ENCODE data around the gene IHH.

Gene IHH

DNA sequence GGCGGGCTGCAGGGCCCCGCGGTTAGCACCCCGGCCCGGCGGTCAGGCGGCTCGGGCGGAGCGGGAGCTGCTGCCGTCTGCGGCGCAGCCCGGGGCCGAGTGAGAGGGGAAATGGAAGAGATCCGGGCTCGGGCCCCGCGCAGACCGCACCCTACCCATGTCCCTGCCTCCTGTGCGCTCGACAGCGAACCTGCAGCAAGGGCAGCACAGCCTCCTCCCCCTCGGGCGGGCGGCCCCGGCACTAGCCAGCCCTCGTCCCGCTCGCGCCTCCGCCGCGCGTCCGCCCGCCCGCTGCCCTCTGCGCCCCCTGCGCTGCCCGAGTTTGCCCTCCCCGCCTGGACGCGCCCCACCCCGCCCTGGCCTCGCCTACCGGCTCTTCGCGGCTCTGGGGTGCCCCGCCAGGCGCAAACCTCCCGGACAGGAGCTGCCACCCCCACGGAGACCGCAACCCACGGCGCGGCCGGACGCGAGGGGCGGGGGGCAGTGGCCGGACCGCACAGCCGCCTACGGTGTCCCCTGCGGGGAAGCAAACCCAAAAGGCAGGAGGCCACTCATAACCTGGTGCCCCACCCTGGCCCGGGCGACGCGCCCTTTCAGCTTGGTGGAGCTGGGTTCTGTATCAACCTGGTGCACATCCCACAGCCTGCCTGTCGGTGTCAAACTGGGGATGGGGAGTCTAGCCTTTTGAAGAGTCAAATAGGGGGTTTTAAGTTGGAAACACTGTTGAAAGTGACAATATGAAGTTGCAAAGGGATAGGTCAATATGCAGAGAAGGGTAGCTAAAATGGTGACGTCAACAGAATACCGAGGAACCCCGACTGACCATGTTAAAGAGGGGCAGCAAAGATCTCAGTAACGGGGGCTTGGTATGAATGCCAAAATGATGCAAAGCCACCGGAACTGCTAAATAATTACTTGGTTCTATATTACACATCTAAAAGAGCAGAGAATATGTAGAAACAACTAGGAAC is at the start of gene IHH:
Gene IHH (minus strand): TSS at position 101 of the 971 bp plus-strand sequence. CDS start 454 bp downstream, outside the sequence.
- Histone ChIP-seq H3K4me2 (no peak within 1 kb of the TSS), H2AFZ (ENCODE audit: low read depth) (no peak within 1 kb of the TSS), H3K9ac (no peak within 1 kb of the TSS), H3K79me2 (ENCODE audit: insufficient read depth, low read depth) (no peaks in the 10 kb centered on the region), H3K27me3 (ENCODE audit: insufficient read depth, low read depth) (peaks cover 19% of the 10 kb centered on the region; the same call in 1 of the 2 replicates), H3K36me3 (ENCODE audit: insufficient read depth) (no peaks in the 10 kb centered on the region), H3K4me1 (ENCODE audit: low read depth, poor library complexity, severe bottlenecking) (no peaks in the 10 kb centered on the region), H3K4me3 (IDR thresholded peaks at IDR 0.05; ENCODE audit: insufficient read depth, low read depth, low read length) (no peak within 1 kb of the TSS), H4K20me1 (ENCODE audit: insufficient read depth) (no peaks in the 10 kb centered on the region), H3K27ac (no peak within 1 kb of the TSS)
- TF ChIP-seq, protein P1, sequence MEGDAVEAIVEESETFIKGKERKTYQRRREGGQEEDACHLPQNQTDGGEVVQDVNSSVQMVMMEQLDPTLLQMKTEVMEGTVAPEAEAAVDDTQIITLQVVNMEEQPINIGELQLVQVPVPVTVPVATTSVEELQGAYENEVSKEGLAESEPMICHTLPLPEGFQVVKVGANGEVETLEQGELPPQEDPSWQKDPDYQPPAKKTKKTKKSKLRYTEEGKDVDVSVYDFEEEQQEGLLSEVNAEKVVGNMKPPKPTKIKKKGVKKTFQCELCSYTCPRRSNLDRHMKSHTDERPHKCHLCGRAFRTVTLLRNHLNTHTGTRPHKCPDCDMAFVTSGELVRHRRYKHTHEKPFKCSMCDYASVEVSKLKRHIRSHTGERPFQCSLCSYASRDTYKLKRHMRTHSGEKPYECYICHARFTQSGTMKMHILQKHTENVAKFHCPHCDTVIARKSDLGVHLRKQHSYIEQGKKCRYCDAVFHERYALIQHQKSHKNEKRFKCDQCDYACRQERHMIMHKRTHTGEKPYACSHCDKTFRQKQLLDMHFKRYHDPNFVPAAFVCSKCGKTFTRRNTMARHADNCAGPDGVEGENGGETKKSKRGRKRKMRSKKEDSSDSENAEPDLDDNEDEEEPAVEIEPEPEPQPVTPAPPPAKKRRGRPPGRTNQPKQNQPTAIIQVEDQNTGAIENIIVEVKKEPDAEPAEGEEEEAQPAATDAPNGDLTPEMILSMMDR (conservative IDR thresholded peaks at IDR 0.05; ENCODE audit: low read depth, low read length) = no peak

DNA sequence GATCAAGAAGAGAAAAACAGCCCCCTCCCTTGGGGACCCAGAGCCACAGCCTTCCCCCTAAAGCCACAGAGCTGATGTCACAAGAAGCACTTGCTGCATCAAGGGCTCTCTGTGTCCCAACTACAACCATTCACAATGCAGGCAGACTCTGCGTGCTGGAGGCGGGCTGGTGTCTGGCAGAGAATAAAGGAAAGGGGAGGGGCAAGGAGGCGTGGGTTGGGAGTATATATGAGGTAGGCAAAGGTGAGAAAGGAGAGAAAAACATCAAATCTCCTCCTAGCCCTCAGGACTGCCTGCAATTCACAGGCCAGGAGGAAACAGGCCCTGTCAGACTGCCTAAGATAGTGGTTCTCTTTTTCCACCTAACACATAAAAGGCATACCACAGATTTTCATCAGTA is 48.8 kb upstream of the IHH start:
- Histone ChIP-seq H3K36me3 (ENCODE audit: insufficient read depth) (no peaks in the 10 kb centered on the region), H4K20me1 (ENCODE audit: insufficient read depth) (no peaks in the 10 kb centered on the region), H3K27ac (no peak overlapping the region), H3K79me2 (ENCODE audit: insufficient read depth, low read depth) (no peaks in the 10 kb centered on the region), H3K9ac (no peak overlapping the region), H3K4me3 (IDR thresholded peaks at IDR 0.05; ENCODE audit: insufficient read depth, low read depth, low read length) (no peak overlapping the region), H3K4me2 (no peak overlapping the region), H3K27me3 (ENCODE audit: insufficient read depth, low read depth) (no peaks in the 10 kb centered on the region), H3K4me1 (ENCODE audit: low read depth, poor library complexity, severe bottlenecking) (no peaks in the 10 kb centered on the region), H2AFZ (ENCODE audit: low read depth) (no peak overlapping the region)
- TF ChIP-seq, protein P1 (conservative IDR thresholded peaks at IDR 0.05; ENCODE audit: low read depth, low read length) = no peak

DNA sequence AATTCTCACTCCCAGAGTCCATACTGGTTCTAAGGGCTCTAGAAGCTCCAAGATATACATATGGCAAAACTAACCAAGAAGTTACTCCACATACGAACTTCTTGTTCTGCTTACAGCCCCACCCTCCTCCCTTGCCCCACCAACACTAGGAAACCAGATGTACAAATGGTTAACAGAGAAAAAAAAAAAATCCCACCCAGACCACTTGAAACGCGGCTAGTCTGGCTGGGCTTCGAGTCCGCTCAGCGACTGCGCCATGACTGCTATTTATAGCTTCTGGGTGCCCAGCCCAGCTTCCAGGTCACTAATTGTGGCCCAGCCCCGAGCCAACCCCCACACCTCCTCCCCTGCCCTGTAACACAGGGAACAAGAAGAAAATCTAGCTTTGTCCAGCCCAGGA is 47.0 kb upstream of the IHH start:
- Histone ChIP-seq H3K27me3 (ENCODE audit: insufficient read depth, low read depth) (no peaks in the 10 kb centered on the region), H3K79me2 (ENCODE audit: insufficient read depth, low read depth) (no peaks in the 10 kb centered on the region)

DNA sequence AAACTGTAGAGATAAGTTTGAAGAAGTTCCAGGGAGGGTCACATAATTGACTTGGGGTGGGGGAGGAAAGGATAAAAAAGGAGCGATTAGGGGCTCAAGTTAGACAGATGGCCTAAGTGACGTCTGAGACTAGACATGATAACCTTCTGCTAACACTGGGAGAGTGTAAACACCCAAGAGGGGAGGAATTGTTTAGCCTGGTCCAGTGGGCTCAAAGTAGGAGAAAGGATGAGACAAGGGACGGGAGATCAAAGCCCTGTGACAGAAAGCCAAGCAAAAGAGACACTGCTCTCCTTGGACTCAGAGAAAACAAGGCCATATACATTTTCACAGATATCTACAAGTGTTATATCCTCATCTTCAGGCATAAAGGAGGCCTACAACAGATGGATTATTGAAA is 45.5 kb upstream of the IHH start:
- TF ChIP-seq, protein P1 (conservative IDR thresholded peaks at IDR 0.05; ENCODE audit: low read depth, low read length) = no peak
- Histone ChIP-seq H3K79me2 (ENCODE audit: insufficient read depth, low read depth) (no peaks in the 10 kb centered on the region), H3K27me3 (ENCODE audit: insufficient read depth, low read depth) (no peaks in the 10 kb centered on the region), H3K27ac (no peak overlapping the region), H3K4me1 (ENCODE audit: low read depth, poor library complexity, severe bottlenecking) (peaks cover 5% of the 10 kb centered on the region), H3K4me2 (no peak overlapping the region), H2AFZ (ENCODE audit: low read depth) (no peak overlapping the region), H4K20me1 (ENCODE audit: insufficient read depth) (no peaks in the 10 kb centered on the region), H3K36me3 (ENCODE audit: insufficient read depth) (no peaks in the 10 kb centered on the region), H3K4me3 (IDR thresholded peaks at IDR 0.05; ENCODE audit: insufficient read depth, low read depth, low read length) (no peak overlapping the region), H3K9ac (no peak overlapping the region)

More for the DNA sequence above, 47.0 kb upstream of the IHH start:
- Histone ChIP-seq H2AFZ (ENCODE audit: low read depth) (no peak overlapping the region), H3K4me1 (ENCODE audit: low read depth, poor library complexity, severe bottlenecking) (peaks cover 5% of the 10 kb centered on the region), H4K20me1 (ENCODE audit: insufficient read depth) (no peaks in the 10 kb centered on the region), H3K4me2 (no peak overlapping the region), H3K9ac (no peak overlapping the region), H3K4me3 (IDR thresholded peaks at IDR 0.05; ENCODE audit: insufficient read depth, low read depth, low read length) (no peak overlapping the region), H3K36me3 (ENCODE audit: insufficient read depth) (no peaks in the 10 kb centered on the region), H3K27ac (no peak overlapping the region)
- TF ChIP-seq, protein P1 (conservative IDR thresholded peaks at IDR 0.05; ENCODE audit: low read depth, low read length) = no peak
